Inflammatory macrophage treated with lipopolysaccharide for 4 hours (primary cell): ENCODE results near the gene RMRP.
"Not testable (repeated sequence)": the region's sequence is repeated elsewhere in the genome, so short reads cannot be mapped to it uniquely, and the experiment has no call there.

Experiments
- DNase-seq: peaks from one replicate; pipeline ENCODE4 v3.0.0-alpha.2; 2020

Gene RMRP

DNA sequence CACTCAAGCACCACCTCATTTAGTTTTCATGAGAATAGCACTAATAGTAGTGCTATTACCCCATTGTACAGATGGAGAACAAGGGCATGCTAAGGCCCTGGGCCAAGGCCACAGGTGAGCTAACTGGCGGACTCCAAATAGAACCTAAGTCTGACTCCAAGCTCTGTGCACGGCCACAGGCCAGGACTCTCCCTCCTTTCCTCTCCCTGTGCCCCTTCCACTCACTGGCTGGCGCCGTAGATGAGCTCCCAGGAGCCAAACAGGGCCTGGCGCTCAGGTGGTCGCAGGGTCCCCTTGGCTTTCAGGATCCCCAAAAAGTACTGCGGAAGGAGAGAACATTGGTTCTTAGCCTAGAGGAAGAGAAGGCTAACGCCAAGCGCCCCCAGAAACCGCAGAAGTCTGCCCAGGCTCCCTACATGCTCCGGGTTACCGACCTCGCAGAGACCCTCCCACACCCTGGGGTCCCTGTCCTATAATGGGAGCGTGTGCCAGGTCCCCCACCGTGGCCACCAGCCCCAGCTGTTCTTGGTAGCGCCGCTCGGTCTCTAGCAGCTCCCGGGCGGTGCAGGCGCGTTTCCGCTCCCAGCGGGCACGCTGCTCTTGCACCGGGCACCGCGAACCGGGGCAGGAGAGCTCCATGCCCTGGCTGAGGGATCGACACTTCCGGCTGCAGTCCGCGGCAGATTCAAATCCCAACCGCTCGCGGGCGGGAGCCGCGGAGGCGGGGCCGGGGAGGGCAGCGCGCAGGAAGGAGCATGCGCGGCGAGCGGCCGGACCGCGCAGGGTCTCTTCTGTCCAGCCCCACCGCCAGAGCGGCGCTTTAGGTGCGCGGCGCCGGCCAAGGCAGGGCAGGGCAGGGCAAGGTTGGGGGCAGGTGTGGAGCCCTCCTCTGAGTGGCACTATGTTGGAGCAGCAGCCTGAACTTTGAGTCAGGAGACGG lies 7.0 kb upstream of the RMRP start, which contains the start of gene ARHGEF39:
Gene ARHGEF39 (minus strand): TSS at position 665 of the 940 bp plus-strand sequence. CDS start 26 bp downstream, at position 639.
- DNase-seq, result peak; percentile 77

DNA sequence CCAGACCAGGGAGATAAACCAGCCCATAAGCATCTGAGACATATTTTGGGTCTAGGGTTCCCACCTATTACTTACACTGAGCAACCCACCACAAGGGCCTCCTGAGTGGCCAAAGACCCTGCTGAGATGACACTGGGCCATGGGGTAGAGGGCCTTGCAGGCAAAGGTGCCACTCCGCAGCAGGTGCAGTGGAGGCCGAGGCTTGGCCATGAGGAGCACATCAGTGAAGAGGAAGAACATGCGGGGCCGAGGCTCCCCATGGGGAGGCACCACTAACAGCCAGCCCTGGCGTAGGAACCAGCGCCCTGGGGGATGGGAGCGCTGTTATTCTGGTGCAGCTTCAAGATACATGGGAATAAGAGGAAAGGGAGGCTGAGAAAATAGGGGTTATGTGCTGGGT lies 4.6 kb upstream of the RMRP start:
- no peak for DNase-seq

DNA sequence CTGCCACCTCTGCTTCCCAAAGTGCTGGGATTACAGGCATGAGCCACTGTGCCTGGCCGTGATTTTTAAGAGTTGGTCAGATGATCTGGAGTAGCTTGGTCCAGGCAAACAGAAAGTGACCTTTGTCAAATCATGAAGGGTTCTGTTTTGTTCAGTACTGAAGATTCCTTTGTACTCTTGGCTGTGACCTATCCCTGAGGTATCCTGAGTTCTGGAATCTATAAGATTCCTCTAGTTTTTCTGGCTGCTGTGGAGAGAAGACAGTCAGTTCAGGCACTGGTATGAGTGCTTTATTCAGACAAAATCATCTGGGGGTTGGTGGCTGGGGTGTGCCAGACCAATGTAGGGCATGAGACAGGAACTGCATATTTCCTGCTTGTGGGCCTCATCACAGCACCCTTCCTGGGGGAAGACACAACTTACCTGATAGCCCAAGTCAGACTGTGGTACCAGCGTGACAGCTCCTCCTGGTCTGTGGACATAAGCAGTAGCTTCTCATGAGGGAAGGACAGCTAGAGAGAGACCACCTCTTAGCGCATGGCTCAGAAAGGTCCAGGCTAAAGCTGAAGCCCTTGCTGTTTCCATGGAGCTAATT lies 4.0 kb upstream of the RMRP start:
- DNase-seq, result no peak

DNA sequence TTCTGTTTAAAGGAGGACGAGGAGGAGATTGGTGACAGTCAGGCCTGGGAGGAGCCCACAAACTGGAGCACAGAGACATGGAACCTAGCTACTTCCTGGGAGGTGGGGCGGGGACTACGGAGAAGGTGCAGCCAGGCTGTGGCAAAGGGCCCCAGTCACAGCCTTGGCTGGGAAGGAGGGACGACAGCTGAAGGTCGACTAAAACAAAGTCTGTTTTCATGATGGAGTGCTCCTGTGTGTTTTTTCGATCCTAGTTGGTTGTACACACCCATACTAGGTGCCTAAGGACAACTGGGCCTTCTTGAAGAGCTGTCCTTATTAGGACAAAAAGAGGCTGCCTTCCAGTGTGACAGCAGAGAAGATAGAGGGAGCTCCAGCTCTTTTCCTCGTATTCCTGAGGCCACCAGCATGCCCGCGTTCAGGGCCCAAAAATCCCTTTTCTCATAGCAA lies 3.2 kb upstream of the RMRP start:
- no peak for DNase-seq

DNA sequence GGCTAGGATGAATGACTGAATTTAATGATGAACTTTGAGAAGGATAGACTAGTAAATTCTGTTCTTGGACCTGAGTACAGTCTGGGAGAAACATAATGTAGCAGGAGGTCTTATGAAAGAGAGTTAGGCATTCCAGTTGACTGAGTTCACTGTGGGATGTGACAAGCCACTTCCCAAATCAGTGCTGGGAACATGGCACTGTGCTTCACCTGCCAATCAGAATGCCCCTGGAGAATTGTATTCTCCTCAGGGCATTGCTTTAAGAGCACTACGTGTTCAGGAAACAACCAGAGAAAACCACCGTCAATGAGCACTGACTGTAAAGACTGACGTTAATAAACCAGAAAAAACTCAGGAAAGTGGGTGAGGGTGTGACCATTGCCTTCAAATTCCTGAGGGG lies 1.5 kb upstream of the RMRP start:
- no peak for DNase-seq

DNA sequence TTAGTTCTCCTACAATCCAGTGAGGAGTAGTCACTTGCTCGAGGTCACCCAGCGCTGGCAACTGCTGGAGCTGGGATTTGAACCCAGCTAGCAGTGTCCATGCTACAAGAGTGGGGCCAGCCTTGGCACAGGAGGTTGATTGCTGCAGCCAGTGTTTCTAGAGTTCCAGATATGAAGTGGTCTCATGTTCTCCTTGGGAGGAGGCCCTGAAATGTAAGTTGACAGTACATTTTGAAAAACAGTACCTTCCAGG lies 1.1 kb upstream of the RMRP start:
- peak; percentile 32 for DNase-seq

DNA sequence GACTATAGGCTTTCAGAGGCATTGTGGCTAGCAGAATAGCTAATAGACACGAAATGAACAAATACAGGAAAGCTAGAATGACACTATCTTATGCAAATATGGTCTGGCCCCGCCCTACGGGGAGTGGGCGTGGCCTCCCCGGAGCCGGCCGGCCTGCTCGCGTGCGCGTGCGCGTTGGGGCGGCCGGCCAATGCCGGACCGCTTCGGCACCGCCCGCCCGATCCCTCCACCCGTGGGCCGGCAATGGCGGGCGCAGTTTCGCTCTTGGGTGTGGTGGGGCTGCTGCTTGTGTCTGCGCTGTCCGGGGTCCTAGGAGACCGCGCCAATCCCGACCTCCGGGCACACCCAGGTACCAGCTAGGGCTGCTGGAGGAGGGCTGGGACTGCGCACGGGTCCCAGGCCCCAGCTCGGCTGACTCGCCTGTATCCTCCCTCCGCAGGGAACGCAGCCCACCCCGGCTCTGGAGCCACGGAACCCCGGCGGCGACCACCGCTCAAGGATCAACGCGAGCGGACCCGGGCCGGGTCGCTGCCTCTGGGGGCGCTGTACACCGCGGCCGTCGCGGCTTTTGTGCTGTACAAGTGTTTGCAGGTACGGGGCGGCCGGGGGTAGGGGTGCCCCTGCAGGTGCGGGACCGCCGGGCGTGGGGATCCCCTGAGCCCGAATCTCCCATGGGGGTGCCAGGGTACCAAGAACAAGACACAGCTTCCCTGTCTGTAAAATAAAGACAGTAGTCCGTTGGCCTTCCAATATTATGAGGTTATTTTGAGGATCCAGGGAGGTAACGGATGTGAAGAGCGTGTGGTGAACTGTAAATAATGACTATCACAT lies 533 bp upstream of the RMRP start, which contains the start of gene CCDC107:
Gene CCDC107 (plus strand): TSS at position 156 of the 831 bp plus-strand sequence. CDS start 88 bp downstream, at position 244.
- DNase-seq, result peak; percentile 91

DNA sequence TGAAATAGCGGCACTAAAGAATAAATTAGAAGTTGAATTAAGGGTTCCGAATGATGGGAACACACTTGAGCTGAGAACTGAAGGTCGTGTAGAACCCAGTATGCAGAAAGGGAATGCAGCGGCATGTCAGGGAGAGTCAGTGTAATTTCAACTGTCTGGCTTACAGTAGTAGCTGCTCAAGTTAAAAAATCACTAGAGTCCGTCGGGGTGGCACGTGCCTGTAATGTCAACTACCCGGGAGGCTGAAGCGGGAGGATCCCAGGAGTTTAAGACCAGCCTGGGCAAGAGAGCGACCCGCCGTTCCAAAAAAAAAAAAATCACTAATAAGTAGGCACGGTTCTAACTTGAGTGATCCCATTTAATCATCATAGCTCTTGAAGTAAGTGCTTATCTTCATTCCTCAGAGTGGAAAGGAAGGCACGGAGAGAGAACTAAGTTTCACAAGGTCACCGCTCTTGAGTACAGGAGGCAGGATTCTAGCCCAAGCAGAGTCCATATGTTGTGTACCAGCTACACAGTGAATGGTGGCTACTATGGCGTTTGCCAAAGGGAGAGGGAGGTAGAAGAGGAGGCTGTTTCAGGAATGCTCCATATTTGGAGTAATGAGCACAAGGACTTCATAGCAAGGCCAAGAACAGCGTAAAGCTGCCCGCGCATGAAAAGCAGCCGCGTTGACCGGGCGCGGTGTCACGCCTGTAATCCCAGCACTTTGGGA lies 831 bp downstream of the RMRP start:
- DNase-seq, result no peak

DNA sequence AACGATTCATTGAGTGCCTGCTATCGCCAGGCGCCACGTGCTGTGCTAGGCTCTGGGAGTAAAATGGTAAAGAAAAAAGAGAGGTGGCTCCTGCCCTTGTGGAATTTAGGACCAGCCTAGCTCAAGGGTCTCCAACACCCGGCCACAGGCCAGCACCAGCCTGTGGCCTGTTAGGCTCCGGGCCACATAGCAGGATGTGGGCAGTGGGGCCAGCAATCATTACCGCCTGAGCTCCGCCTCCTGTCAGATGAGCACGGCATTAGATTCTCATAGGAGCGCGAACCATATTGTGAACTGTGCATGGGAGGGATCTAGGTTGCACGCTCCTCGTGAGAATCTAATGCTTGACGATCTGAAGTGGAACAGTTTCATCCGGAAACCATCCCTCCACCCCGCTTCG lies 1.5 kb downstream of the RMRP start:
- no peak for DNase-seq

DNA sequence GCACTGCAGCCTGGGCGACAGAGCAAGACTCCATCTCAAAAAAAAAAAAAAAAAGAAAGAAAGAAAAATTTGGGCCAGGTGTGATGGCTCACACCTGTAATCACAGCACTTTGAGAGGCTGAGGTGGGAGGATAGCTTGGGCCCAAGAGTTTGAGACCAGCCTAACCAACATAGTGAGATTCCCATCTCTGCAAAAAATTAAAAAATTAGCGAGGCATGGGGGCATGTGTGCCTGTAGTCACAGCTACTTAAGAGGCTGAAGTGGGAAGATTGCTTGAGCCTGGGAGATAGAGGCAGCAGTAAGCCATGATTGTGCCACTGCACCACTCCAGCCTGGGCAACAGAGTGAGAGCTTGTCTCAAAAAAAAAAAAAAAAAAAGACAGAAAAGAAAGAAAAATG lies 4.2 kb downstream of the RMRP start:
- DNase-seq, result no peak

DNA sequence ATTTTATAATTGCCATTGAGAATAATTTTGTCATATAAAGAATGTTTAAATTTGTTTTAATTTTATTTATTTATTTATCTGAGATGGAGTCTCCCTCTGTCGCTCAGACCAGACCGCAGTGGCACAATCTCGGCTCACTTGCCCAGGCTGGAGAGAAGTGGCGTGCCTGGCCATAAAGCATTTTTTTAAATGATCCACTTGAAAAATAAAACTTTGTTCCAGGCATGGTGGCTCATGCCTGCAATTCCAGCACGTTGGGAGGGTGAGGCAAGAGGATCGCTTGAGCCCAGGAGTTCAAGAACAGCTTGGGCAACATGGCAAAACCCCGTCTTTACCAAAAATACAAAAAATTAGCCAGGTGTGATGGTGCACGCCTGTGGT lies 5.0 kb downstream of the RMRP start:
- no peak for DNase-seq

DNA sequence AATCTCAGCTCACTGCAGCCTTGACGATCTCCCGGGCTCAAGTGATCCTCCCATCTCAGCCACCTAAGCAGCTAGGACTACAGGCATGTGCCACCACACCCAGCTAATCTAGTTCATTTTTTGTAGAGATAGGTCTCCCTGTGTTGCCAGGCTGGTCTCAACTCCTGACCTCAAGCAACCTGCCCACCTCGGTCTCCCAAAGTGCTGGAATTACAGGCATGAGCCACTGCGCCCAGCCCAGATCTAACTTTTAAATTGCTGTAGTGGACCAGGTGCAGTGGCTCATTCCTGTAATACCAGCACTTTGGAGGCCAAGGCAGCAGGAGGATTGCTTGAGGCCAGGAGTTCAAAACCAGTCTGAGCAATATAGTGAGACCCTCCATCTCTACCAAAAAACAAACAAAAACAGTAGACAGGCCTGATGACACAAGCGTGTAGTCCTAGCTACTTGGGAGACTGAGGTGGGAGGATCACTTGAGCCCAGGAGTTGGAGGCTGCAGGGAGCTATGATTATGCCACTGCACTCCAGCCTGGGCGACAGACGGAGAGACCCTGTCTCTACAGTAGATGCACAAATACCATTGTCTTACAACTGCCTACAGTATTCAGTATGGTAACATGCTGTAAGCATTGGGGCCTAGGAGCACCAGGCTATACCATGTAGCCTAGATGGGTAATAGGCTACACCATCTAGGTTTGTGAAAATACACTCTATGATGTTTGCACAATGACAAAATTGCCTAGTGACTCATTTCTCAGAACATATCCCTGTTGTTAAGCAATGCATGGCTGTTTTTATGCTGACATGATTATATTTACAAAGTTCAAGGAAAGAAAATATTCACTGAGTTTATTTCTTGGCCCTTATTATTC lies 5.6 kb downstream of the RMRP start:
- DNase-seq, result peak; percentile 87

DNA sequence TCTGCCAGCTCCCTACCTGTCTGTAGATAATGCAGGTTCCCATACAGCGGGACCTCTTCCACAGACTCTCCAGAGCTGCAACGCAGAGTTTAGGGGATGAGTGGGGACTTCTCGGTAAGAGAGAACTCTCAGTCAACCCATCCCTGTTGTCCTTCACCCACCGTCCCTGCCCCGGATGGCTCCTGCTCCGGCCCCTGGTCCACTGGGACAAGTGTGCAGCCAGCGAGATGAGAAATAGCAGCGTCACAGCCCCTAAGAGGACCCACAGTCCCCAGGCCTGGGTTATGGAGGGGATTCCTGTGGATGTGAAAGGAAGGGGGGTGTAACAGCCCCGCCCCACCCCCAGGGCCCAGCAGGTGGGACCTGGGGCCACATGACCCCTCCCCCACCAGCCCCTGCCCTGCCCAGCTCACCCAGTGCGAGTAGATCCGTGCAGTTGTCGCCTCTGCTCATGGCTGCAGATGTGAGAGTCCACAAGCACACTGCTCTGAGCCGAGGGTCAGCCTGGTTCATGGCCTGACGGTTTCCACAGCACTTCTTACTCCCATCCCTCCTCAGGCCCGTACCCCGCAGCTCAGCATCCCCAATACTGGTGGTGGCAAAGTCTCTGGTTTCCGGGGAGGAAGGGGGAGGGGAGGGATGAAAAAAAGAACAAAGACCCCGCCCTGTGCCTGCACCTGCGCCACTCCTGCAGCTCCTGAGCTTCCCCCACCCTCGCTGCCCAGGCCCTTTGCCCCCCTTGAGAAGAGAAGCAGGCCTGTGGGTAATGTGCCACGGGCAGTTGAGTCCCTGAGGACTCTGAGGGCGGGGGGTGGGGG lies 7.3 kb downstream of the RMRP start, which contains the start of gene SIT1:
Gene SIT1 (minus strand): TSS at position 591 of the 818 bp plus-strand sequence. CDS start 78 bp downstream, at position 513.
- no peak for DNase-seq

DNA sequence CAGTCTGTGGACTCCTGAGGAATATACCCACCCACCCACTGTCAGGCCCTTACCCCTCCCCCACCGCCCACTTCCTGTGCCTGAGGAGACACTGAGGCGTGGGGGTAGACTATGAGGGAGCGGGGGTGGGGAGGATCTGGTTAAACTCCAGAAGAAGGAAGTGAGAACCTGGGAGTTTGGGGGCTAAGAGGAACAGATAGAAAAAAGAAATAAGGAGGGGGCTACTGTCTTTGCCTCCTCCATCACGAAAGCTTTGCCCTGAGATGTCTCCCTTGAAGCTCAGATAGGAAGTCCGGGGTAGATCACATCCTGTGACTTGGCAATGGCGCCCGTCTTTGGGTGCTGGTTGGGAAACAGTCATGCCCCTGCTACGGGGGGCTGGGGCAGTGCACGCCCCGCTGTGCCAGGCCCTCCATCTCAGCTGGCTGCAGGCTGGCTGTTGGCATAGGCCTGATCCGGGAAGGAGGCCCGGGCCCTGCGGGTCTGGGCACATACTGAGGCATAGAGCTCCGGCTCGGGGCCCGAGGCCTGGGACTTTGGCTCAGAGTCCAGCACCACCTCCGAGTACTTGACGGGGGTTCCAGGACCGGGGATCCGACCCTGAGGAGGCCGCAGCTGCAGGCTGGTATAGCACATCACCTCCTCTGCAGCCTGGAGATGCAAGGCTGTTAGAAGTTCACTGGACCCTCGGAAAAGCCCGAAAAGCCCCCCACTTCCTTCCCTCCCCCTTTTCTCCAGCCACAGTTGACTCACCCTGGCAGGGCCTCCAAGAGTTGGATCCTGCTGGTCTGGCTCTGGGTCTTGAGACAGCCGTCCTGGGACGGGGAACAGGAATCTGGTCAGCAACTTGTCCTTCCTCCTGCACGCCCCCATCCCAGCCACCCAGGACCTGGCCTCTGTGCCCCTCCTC lies 8.1 kb downstream of the RMRP start:
- DNase-seq, result peak; percentile 46

DNA sequence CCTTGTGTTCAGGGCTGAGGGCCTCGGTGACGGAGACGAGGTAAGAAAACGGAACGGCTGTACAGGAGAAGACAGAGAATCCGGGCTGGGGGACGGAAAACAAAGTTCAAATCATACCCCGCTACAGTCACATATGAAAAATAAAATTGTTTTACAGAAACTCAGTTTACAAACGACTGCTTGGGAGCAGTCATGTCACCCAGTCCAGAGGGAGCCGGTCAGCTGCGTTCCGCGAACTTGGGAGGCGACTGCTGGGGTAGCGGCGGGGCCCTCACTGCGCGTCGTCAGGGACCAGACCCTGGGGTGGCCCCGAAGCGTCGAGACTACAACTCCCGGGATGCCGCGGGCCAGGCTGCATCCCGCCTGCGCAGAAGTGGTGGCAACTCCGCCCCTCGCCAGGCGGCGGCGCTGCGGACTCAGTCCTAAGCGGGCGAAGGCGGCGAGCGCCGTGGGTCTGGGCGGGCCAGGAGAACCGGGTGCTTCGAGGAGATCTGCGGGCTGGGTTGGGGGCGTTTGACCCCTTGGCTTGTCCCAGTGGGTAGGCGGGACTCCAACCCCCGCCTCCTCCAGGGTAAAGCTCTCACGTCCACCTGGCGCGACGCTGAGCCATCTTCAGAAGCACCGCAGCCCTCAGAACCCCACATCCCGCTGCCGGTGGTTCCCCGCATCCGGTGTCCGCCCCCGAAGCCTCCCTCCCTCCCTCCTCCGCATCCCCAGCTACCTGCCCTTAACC lies 11.1 kb downstream of the RMRP start:
- peak; percentile 93 for DNase-seq

DNA sequence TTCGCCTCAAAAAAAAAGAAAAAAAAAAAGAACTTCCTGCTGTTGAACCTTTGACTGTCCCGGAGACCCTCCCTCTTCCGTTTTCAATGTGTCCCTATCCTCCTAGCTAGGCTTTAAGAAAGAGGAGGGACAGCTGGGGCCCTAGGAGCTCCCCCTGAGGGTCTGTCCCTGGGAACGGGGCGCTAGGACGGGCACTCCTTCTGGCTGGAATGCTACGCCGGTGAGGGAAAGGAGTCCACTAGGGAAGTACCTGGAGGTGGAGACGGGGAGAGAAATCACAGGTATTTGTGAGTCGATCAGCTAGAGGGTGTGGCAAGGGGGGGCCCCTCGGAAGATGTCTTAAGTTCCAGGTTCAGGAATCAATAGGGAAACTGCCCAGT lies 11.7 kb downstream of the RMRP start:
- DNase-seq, result peak; percentile 24

DNA sequence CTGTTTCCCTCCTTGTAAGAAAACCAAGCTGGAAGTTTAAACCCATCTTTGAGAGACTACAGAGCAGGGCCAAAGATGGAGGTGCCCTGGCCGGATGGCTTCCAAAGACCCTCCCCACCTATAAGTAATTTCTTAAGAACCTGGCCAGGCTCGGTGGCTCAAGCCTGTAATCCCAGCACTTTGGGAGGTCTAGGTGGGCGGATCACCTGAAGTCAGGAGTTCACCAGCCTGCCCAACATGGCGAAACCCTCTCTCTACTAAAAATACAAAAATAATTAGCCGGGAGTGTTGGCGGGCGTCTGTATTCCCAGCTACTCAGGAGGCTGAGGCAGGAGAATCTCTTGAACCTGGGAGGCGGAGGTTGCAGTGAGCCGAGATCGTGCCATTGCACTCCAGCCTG lies 12.1 kb downstream of the RMRP start:
- not testable (repeated sequence) for DNase-seq

DNA sequence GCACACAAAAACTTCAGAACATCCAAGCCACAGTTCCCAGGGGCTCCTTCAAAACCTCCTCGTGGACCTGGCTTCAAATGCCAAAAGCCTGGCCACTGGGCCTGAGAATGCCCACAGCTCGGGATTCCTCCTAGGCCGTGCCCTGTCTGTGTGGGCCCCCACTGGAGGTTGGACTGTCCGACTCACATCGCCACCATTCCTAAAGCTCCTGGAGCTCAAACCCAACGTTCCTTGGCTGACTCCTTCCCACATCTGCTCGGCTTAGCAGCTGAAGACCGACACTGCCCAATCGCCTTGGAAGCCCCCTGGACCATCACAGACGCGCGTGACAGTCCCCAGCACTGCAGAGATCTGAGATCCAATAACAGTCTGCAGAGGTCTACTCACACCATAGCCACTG lies 14.8 kb downstream of the RMRP start:
- no peak for DNase-seq

DNA sequence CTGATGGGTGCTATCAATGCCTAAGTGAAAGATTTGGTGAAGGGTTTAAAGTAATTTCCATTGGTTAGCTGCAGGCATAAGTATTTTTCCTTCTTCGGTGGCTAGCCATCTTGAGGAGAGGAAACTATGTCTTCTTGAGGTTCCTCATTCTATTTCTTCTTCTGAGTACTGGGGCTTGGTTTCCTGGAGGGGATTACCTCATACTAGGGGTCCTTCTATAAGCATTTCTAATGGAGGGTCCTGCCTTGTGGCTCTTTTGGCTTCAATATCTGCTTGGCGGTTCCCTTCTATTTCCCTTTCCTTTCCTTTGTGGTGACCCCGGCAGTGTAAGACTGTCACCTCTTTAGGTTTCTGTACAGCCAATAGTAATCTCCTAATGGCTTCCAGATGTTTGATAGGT lies 16.3 kb downstream of the RMRP start:
- DNase-seq, result peak; percentile 25
